ENCODE measurements around the gene DNLZ.

Gene DNLZ

GRCh38 chr9:136410500-136411287 is 47.1 kb upstream of the DNLZ start, which contains the start of the genes ENTR1 and PMPCA (continued):
- TF ChIP-seq, protein P1, sequence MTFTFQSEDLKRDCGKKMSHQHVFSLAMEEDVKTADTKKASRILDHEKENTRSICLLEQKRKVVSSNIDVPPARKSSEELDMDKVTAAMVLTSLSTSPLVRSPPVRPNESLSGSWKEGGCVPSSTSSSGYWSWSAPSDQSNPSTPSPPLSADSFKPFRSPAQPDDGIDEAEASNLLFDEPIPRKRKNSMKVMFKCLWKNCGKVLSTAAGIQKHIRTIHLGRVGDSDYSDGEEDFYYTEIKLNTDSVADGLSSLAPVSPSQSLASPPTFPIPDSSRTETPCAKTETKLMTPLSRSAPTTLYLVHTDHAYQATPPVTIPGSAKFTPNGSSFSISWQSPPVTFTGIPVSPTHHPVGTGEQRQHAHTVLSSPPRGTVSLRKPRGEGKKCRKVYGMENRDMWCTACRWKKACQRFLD (tag by site-specific recombination; IDR thresholded peaks at IDR 0.05): no peak
- TF ChIP-seq TRIM28 (IDR thresholded peaks at IDR 0.05; ENCODE audit: borderline replicate concordance, low read length) (no peak), ZNF585B (tag by site-specific recombination; IDR thresholded peaks at IDR 0.05) (no peak), KLF7 (tag by site-specific recombination; IDR thresholded peaks at IDR 0.05; ENCODE audit: borderline replicate concordance) (peak; percentile 80; the same call in 1 of the 2 replicates), ZIC2 (tag by site-specific recombination; IDR thresholded peaks at IDR 0.05) (no peak), GLI4 (tag by site-specific recombination; IDR thresholded peaks at IDR 0.05) (peak; percentile 41; the same call in 1 of the 2 replicates), ZNF302 (tag by site-specific recombination; IDR thresholded peaks at IDR 0.05; ENCODE audit: low read depth) (no peak), ZNF10 (tag by site-specific recombination; IDR thresholded peaks at IDR 0.05) (no peak), ZNF341 (tag by site-specific recombination; IDR thresholded peaks at IDR 0.05; ENCODE audit: low read depth) (no peak), ZNF529 (tag by site-specific recombination; IDR thresholded peaks at IDR 0.05; ENCODE audit: insufficient replicate concordance) (no peak), ZSCAN30 (tag by site-specific recombination; IDR thresholded peaks at IDR 0.05) (no peak), ELK4 (IDR thresholded peaks at IDR 0.05; ENCODE audit: borderline replicate concordance, low read depth, low read length) (no peak; the same call in 1 of the 2 replicates), KLF10 (tag by site-specific recombination; IDR thresholded peaks at IDR 0.05) (no peak), ZNF404 (tag by site-specific recombination; IDR thresholded peaks at IDR 0.05) (no peak), ZNF223 (tag by site-specific recombination; IDR thresholded peaks at IDR 0.05) (no peak), ZNF132 (tag by site-specific recombination; IDR thresholded peaks at IDR 0.05; ENCODE audit: borderline replicate concordance) (no peak), ZBTB20 (tag by site-specific recombination; IDR thresholded peaks at IDR 0.05) (peak; percentile 81), ZNF280D (tag by site-specific recombination; IDR thresholded peaks at IDR 0.05) (no peak), ZFP37 (tag by site-specific recombination; IDR thresholded peaks at IDR 0.05) (peak; percentile 74; the same call in 1 of the 2 replicates), KLF16 (tag by site-specific recombination; IDR thresholded peaks at IDR 0.05) (peak; percentile 85), ZNF140 (tag by site-specific recombination; IDR thresholded peaks at IDR 0.05) (no peak), MEIS1 (CRISPR knock-in tag; IDR thresholded peaks at IDR 0.05; ENCODE audit: borderline replicate concordance) (no peak), BCL11A (tag by site-specific recombination; IDR thresholded peaks at IDR 0.05; ENCODE audit: low read depth) (no peak), ZNF776 (tag by site-specific recombination; IDR thresholded peaks at IDR 0.05; ENCODE audit: borderline replicate concordance) (no peak), YY1 (tag by site-specific recombination; IDR thresholded peaks at IDR 0.05) (peak; percentile 92), MYNN (tag by site-specific recombination; IDR thresholded peaks at IDR 0.05; ENCODE audit: borderline replicate concordance) (no peak), ZNF561 (tag by site-specific recombination; IDR thresholded peaks at IDR 0.05; ENCODE audit: borderline replicate concordance) (no peak), TCF7L2 (IDR thresholded peaks at IDR 0.05; ENCODE audit: borderline replicate concordance, low read depth, low read length) (no peak), ZFP3 (tag by site-specific recombination; IDR thresholded peaks at IDR 0.05; ENCODE audit: low read depth) (no peak), ZBTB1 (tag by site-specific recombination; IDR thresholded peaks at IDR 0.05) (0 out of 2 replicates have a peak, but pooled peaks have one; percentile 24), ZNF221 (tag by site-specific recombination; IDR thresholded peaks at IDR 0.05; ENCODE audit: borderline replicate concordance) (no peak), ZNF133 (tag by site-specific recombination; IDR thresholded peaks at IDR 0.05) (no peak), ZNF660 (tag by site-specific recombination; IDR thresholded peaks at IDR 0.05) (0 out of 2 replicates have a peak, but pooled peaks have one; percentile 14), BCL11B (tag by site-specific recombination; IDR thresholded peaks at IDR 0.05; ENCODE audit: low read depth) (no peak), ZNF629 (tag by site-specific recombination; IDR thresholded peaks at IDR 0.05) (peak; percentile 80)
- TF ChIP-seq, protein P2, sequence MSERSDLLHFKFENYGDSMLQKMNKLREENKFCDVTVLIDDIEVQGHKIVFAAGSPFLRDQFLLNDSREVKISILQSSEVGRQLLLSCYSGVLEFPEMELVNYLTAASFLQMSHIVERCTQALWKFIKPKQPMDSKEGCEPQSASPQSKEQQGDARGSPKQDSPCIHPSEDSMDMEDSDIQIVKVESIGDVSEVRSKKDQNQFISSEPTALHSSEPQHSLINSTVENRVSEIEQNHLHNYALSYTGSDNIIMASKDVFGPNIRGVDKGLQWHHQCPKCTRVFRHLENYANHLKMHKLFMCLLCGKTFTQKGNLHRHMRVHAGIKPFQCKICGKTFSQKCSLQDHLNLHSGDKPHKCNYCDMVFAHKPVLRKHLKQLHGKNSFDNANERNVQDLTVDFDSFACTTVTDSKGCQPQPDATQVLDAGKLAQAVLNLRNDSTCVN (tag by site-specific recombination; optimal IDR thresholded peaks at IDR 0.05): peak; percentile 88
